Fibroblast of lung (primary cell): Measurements from ENCODE around the gene TMEM69. TPM values are rescaled to one million over a fixed set of nuclear protein-coding genes. Genes with fewer than 3 reads are reported as not detected.

Source experiments
- DNase-seq, 2 donors: peaks; one replicate each; pipeline versions ENCODE4 v3.0.0 to v3.0.0-alpha.2; 2010; ENCODE audit warnings: low read depth in 2 of 2
- H2AFZ ChIP-seq: 2 replicates; pipeline ENCODE4 v1.5.1; 2012; ENCODE audit warnings: low read length, control low read depth, inconsistent platforms
- H3K27ac ChIP-seq: 2 replicates; pipeline ENCODE4 v1.5.1; 2011; ENCODE audit warnings: low read length, control low read depth; ENCODE audit not compliant: insufficient read depth
- H3K27me3 ChIP-seq: 2 replicates; pipeline ENCODE4 v1.5.1; 2011; ENCODE audit warnings: mild to moderate bottlenecking, low read length; ENCODE audit not compliant: control insufficient read depth, insufficient read depth
- H3K36me3 ChIP-seq: 2 replicates; pipeline ENCODE4 v1.5.1; 2011; ENCODE audit warnings: low read length; ENCODE audit not compliant: control insufficient read depth, insufficient read depth
- H3K4me1 ChIP-seq: 2 replicates; pipeline ENCODE4 v1.5.1; 2011; ENCODE audit warnings: low read length; ENCODE audit not compliant: control insufficient read depth, insufficient read depth; ENCODE audit errors: extremely low read depth
- H3K4me2 ChIP-seq: 2 replicates; pipeline ENCODE4 v1.5.1; 2011; ENCODE audit warnings: low read length, control low read depth; ENCODE audit not compliant: insufficient read depth; ENCODE audit errors: extremely low read depth
- H3K4me3 ChIP-seq, 4 experiments: fragments of 200-600 bp in 1 of 4; sonication (generic) in 1 of 4; replicated peaks in 1 of 4; 2 replicates each; pipeline ENCODE4 v1.5.1; 2011 to 2016; ENCODE audit warnings: low read length in 4 of 4, low read depth in 3 of 4, mild to moderate bottlenecking in 3 of 4, control low read depth in 2 of 4, inconsistent platforms in 1 of 4, mixed read lengths in 1 of 4; ENCODE audit not compliant: insufficient read depth in 1 of 4; ENCODE audit errors: control extremely low read depth in 1 of 4
- H3K79me2 ChIP-seq: 2 replicates; pipeline ENCODE4 v1.5.1; 2012; ENCODE audit warnings: mild to moderate bottlenecking, low read length, inconsistent platforms; ENCODE audit not compliant: control insufficient read depth, insufficient read depth
- H3K9ac ChIP-seq: 2 replicates; pipeline ENCODE4 v1.5.1; 2011; ENCODE audit warnings: mild to moderate bottlenecking, low read length, control low read depth; ENCODE audit not compliant: insufficient read depth
- H3K9me3 ChIP-seq: 2 replicates; pipeline ENCODE4 v1.5.1; 2012; ENCODE audit warnings: low read depth, low read length; ENCODE audit not compliant: control insufficient read depth, insufficient read depth
- H4K20me1 ChIP-seq: 2 replicates; pipeline ENCODE4 v1.5.1; 2011; ENCODE audit warnings: low read length; ENCODE audit not compliant: control insufficient read depth, insufficient read depth; ENCODE audit errors: extremely low read depth
- EZH2 ChIP-seq: IDR thresholded peaks from 2 replicates; pipeline ENCODE4 v1.5.1; 2012; ENCODE audit warnings: low read length, control low read depth, mild to moderate bottlenecking; ENCODE audit errors: missing control alignments
- polyA plus RNA-seq, 2 donors: library from polyadenylated mRNA; depleted of rRNA in 1 of 2; stranded (reverse) in 1 of 2; unstranded in 1 of 2; fragments of >200 nt; gene quantifications; 2 replicates each; pipeline ENCODE4 v1.2.1, GENCODE V29; 2011 to 2012; ENCODE audit warnings: missing spikeins in 1 of 2
- total RNA-seq: library from RNA; depleted of rRNA; stranded (reverse); fragments of >200 nt; gene quantifications from 2 replicates; pipeline ENCODE4 v1.2.1, GENCODE V29; 2014
- TF ChIP-seq, protein P1 (sequence below), 2 donors: IDR thresholded peaks in 1 of 2; conservative IDR thresholded peaks in 1 of 2; 1 replicate in 1 of 2; 2 replicates in 1 of 2; pipeline ENCODE4 v1.5.1; 2011 to 2012; ENCODE audit warnings: low read length in 2 of 2, control low read depth in 1 of 2, inconsistent platforms in 1 of 2, low read depth in 1 of 2, mild to moderate bottlenecking in 1 of 2

Gene TMEM69
- total and polyA plus RNA-seq, 2 donors (not counting 1 experiment from before 2014, with no cell fraction given): 10.2 to 54.3 TPM

DNA sequence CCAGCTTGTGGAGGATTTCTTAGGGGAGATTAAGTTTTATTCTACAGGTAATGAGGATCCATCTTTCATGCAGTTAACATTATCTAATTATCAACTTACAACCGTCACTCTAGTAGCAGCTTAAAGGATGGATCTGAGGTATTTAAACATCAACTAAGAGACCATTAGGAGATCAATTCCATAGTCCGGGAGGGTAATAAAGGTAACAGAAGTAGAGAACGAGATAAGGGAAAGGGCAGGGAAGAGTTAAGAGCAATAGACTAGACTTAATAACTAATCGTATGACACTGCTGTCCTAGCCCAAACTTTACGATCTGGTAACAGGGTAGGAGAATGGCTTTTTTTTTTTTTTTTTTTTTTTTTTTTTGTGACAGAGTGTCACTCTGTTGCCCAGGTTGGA, 44.7 kb upstream of the TMEM69 start:
- Histone ChIP-seq H2AFZ (no peak overlapping the region), H3K4me1 (peaks cover 2% of the 10 kb centered on the region), H3K27ac (no peak overlapping the region), H3K4me3 (no peak overlapping the region), H3K9ac (no peak overlapping the region), H3K27me3 (no peaks in the 10 kb centered on the region), H4K20me1 (no peaks in the 10 kb centered on the region), H3K9me3 (no peaks in the 10 kb centered on the region), H3K36me3 (peaks cover 8% of the 10 kb centered on the region), H3K4me2 (no peak overlapping the region), H3K79me2 (peaks cover 2% of the 10 kb centered on the region)
- TF ChIP-seq EZH2: no peak
- TF ChIP-seq, protein P1, sequence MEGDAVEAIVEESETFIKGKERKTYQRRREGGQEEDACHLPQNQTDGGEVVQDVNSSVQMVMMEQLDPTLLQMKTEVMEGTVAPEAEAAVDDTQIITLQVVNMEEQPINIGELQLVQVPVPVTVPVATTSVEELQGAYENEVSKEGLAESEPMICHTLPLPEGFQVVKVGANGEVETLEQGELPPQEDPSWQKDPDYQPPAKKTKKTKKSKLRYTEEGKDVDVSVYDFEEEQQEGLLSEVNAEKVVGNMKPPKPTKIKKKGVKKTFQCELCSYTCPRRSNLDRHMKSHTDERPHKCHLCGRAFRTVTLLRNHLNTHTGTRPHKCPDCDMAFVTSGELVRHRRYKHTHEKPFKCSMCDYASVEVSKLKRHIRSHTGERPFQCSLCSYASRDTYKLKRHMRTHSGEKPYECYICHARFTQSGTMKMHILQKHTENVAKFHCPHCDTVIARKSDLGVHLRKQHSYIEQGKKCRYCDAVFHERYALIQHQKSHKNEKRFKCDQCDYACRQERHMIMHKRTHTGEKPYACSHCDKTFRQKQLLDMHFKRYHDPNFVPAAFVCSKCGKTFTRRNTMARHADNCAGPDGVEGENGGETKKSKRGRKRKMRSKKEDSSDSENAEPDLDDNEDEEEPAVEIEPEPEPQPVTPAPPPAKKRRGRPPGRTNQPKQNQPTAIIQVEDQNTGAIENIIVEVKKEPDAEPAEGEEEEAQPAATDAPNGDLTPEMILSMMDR (conservative IDR thresholded peaks at IDR 0.05 in 1 of 2, IDR thresholded peaks at IDR 0.05 in 1 of 2; ENCODE audit: low read depth in 1 of 2, low read length in 2 of 2): no peak
- no peak for DNase-seq

DNA sequence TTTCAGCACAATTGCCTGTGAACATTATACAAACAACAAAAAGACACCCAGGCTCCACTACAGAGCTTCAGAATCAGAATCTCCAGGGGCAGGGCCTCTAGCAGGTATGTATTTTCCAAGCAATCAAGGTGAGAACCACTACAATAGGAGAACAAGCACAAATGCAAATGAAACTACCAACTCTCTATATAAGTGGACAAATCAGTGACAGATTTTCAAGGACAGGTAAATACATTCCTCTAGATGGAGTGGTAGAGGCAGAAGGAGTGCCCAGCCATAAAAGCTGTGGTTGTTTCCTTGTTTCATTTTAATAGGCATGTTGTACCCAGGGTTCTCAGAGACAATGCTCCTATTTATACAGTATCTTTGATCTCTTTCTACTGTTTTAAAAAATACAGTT, 44.0 kb upstream of the TMEM69 start:
- H3K4me2 ChIP-seq: no peak overlapping the region
- no peak overlapping the region for H2AFZ ChIP-seq
- H4K20me1 ChIP-seq: no peaks in the 10 kb centered on the region
- TF ChIP-seq, protein P1 (conservative IDR thresholded peaks at IDR 0.05 in 1 of 2, IDR thresholded peaks at IDR 0.05 in 1 of 2; ENCODE audit: low read depth in 1 of 2, low read length in 2 of 2): no peak
- TF ChIP-seq EZH2: no peak
- peaks cover 2% of the 10 kb centered on the region for H3K4me1 ChIP-seq
- no peaks in the 10 kb centered on the region for H3K9me3 ChIP-seq
- no peak for DNase-seq
- peaks cover 6% of the 10 kb centered on the region for H3K36me3 ChIP-seq
- no peak overlapping the region for H3K4me3 ChIP-seq
- no peak overlapping the region for H3K9ac ChIP-seq
- no peaks in the 10 kb centered on the region for H3K27me3 ChIP-seq
- peaks cover 2% of the 10 kb centered on the region for H3K79me2 ChIP-seq
- no peak overlapping the region for H3K27ac ChIP-seq

DNA sequence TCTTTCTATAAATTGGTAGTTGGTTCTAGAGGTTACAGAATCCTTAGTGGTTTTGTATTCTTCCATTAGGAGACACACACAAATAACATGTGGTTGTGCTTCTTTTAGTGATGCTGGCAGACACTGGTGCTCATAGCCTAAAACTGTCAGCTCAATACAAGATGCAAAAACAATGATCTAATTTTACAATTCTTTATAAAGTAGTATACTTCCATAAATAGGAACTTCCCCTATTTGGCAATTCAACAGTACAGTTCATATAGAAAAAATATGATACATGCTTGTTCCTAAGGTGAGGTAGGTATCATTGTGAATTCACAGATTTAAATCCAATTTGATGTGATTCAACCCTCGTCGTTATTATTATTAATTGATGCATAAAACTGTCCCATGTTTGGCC, 43.3 kb upstream of the TMEM69 start:
- no peak overlapping the region for H2AFZ ChIP-seq
- no peaks in the 10 kb centered on the region for H3K27me3 ChIP-seq
- peaks cover 2% of the 10 kb centered on the region for H3K36me3 ChIP-seq
- no peaks in the 10 kb centered on the region for H3K9me3 ChIP-seq
- no peak overlapping the region for H3K9ac ChIP-seq
- no peak for DNase-seq
- H3K4me3 ChIP-seq: no peak overlapping the region
- peaks cover 2% of the 10 kb centered on the region for H3K79me2 ChIP-seq
- no peaks in the 10 kb centered on the region for H4K20me1 ChIP-seq
- no peak for TF ChIP-seq EZH2
- TF ChIP-seq, protein P1 (conservative IDR thresholded peaks at IDR 0.05 in 1 of 2, IDR thresholded peaks at IDR 0.05 in 1 of 2; ENCODE audit: low read depth in 1 of 2, low read length in 2 of 2): no peak
- H3K4me2 ChIP-seq: no peak overlapping the region
- peaks cover 2% of the 10 kb centered on the region for H3K4me1 ChIP-seq
- no peak overlapping the region for H3K27ac ChIP-seq
